HG03025 (cell line): ENCODE data around the gene SDK1.
"Not testable (repeated sequence)": the region's sequence is repeated elsewhere in the genome, so short reads cannot be mapped to it uniquely, and the experiment has no call there.

ENCODE experiments used
- ATAC-seq: cut with Tn5 transposase; IDR thresholded peaks from one replicate; pipeline ENCODE4 v1.9.1; 2021; ENCODE audit warnings: mild to moderate bottlenecking, moderate library complexity; ENCODE audit not compliant: unreplicated experiment, low FRiP score

Gene SDK1

GRCh38 chr7:4074407-4074806 is 773.4 kb downstream of the SDK1 start:
- ATAC-seq = no peak

- no peak for ATAC-seq
Measured at GRCh38 chr7:4074994-4075393, 773.9 kb downstream of the SDK1 start.

GRCh38 chr7:4076701-4077294 is 775.7 kb downstream of the SDK1 start:
- ATAC-seq = no peak

GRCh38 chr7:4077980-4078379 is 776.9 kb downstream of the SDK1 start:
- no peak for ATAC-seq

GRCh38 chr7:4078580-4078979 is 777.5 kb downstream of the SDK1 start:
- no peak for ATAC-seq

DNA sequence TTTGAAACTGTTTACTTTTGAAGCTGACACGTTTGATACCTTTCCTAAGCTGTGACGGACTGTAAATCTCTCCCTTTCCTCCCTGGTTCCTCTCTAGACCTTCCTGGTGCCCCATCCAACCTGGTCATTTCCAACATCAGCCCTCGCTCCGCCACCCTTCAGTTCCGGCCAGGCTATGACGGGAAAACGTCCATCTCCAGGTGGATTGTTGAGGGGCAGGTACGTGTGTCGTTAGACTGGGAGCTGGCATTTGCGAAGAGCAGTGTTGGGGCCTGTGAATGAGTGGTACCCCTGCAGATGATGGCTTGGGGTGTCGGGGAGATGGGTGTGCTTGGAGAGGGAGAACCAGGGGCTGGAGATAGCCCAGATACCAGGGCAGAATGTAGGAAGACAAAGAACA is 778.3 kb downstream of the SDK1 start:
- no peak for ATAC-seq

GRCh38 chr7:4079956-4080355 is 778.9 kb downstream of the SDK1 start:
- no peak for ATAC-seq

DNA sequence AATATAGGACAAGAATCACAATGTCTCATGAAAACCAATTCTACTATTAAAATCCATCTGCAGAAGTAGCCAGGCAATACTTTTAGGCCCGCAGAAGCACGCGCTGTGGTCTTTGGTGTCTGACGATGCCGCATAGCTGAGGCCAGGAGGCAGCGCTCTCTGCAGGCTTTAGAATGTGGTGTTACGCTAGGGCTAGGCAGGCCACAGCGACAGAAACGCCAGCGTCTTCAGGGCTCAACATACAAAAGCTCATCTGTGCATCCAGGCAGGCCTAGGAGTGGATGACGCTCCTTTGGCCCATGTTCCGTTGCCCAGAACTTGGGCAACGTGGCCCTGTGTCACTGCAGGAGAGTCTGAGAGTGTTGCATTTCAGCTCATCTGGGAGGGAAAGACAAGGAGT is 779.9 kb downstream of the SDK1 start:
- no peak for ATAC-seq

GRCh38 chr7:4083513-4083912 is 782.5 kb downstream of the SDK1 start:
- ATAC-seq = no peak

GRCh38 chr7:4084271-4084670 is 783.2 kb downstream of the SDK1 start:
- ATAC-seq = no peak

DNA sequence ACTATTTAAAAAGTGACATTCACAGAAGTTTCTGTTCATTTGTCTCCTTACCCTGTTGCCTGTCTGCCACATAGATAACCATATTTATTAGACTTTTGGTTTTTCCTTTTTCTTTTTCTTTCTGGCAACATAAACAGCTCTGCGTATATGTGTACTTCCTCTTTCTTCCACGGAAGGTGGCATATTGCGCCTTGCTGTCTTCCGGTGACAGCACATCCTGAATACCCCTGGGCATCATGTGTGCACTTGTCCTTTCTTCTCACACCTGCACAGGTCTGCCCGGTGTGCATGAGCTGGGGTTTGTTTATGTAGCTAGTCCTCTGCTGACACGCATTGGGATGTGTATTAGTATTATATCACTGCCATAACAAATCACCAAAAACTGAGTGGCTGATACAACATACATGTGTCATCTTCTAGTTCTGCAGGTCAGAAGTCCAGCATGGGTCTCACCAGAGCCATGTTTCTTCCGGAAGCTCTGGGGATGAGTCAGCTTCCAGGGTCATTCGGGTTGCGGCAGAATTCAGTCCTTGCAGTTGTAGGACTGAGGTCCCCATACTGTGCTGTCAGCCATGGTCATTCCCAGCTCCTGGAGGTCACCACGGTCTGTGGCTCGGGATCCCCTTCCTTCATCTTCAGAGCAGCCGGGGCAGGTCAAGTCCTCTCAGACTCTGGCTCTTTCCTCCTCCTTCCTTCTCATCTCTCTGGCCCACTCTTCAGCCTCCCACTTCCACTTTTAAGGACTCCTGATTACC is 785.1 kb downstream of the SDK1 start:
- no peak for ATAC-seq

DNA sequence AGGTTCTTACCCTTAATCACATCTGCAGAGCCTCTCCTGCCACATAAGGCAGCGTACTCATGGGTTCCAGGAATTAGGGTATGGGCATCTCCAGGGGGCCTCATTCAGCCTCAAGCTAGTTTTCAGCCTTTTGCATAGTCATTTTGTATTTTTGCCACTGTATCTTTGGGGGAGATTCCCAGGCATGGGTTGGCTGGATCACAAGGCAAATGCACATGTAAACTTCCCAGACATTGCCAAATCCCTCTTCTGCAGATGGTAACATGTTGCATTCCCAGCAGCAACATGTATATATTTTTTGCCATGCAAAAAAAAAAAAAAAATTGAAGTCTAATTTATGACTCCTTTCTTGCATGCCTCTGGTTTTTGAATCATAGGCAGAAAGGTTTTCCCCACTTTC is 785.7 kb downstream of the SDK1 start:
- ATAC-seq = no peak

DNA sequence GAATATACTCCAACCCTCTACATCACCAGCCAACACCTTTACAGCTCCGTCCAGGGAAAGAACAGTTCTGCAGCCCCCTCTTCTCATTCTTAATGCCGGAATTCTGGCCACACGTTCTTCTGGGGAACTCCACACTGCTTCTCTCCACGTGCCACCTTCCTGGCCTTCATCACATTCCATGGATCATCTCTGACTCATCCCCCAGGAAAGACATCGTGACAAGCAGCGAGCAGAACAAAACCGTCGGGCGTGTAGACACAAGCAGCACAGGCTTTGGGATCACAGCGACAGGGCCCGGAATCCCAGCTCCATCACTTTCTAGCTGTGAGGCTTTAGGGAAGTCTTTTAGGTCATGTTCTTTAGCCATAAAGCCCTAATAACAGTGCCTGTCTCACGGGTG is 790.7 kb downstream of the SDK1 start:
- ATAC-seq = no peak

DNA sequence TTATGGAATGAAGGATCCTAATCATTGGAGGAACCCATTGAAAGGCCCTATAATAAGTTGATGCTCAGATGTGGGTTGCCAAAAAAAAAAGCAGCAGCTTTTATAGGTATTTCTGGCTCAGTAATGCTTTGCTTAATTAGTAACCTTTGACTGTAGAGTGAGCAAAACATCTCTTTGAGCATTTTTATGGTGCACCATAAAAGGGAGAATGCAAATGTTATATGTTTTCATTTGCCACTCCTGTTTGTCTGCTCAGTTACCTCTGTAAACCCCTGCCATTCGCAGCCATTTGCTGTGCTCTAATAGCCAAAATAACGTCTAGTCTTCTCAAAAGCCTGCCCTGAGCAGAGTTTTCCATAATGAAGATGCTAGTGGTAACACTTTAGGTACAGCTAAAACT is 792.0 kb downstream of the SDK1 start:
- ATAC-seq = no peak

GRCh38 chr7:4093483-4093882 is 792.4 kb downstream of the SDK1 start:
- ATAC-seq = no peak

DNA sequence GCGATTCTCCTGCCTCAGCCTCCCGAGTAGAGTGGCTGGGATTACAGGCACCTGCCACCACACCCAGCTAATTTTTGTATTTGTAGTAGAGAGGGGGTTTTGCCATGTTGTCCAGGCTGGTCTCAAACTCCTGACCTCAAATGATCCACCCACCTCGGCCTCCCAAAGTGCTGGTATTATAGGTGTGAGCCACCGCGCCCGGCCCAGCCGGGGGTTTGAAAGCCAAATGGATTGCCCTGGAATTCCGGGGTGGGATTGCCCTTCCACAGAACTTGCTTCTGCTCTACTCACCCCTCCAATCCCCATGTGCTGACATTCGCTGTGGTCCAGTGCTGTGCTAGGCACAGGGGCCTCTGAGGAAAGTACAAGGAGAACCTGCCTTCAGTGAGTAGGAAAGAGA is 793.1 kb downstream of the SDK1 start:
- ATAC-seq = not testable (repeated sequence)

GRCh38 chr7:4097001-4097609 is 796.1 kb downstream of the SDK1 start:
- no peak for ATAC-seq

- ATAC-seq = no peak
Measured at GRCh38 chr7:4098169-4098568, 797.1 kb downstream of the SDK1 start.

DNA sequence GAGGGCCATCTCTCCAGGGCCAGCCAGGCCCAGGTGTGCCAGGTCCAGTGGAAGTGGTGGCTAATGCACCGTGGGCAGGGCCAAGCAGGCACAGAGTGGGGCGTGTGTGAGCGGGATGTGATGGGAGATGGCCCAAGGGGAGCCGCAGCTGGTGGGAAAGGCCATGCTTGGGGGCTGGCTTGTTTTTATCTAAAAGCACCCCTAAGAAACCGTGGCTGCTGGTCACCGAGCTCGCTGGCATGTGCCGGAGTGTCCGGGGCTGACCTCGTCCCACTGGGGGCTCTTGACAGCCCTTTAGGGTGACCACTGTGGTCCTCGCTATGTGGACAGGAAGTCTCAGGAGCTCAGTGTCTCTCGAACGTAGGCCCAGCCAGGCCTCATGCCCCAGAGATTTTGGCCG is 798.6 kb downstream of the SDK1 start:
- no peak for ATAC-seq

DNA sequence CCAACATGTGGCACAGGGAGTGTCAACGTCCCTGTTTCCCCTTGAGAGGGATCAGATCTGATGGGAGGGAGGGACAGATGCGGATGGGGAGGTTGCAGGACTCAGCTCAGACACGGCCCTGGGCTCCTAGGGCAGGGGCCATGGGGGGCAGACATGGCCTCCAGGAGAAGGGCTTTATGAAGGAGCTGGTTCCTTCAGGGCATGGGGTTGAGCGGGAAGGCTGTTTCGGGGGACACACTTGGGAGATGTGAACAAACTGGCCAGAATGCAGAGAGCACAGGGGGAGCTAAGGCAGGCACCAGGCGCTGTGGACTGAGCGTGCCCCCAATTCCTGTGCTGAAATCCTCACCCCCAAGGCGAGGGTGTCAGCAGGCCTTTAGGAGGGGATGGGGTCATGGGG is 799.1 kb downstream of the SDK1 start:
- ATAC-seq = no peak

- no peak for ATAC-seq
Measured at GRCh38 chr7:4100691-4101090, 799.6 kb downstream of the SDK1 start.

DNA sequence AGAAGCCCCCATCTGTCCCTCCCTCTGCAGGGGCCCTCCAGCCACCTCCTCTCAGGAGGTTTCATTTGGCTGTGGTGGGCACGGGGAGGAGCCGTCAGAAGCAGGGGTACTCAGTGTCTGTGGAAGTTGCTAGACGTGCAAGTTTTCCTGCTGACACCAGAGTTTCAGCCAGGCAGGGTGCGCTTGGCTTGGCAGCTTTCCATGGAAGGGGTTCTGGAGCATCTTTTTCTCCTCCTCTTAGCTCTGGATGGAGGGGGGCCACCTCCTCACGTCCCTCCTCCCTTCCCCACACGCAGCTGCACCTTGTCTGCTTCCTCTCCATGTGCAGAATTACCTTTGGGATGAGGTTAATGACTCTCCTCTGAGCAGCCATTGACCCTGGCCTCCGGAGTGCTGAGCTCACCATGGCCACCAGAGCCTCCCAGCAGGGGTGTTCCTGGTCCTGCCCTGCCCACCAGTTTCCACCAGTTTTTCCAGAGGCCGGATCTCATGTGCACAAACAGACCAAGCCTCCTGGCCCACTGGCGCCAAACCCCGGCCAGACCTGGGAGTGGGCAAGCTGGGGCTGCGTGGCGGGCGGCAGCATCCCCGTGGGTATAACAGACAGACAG is 801.3 kb downstream of the SDK1 start:
- no peak for ATAC-seq
